Uterus (tissue), 2 donors: Measurements from ENCODE around the gene FSIP1.

Experiments used
- POLR2A ChIP-seq, 2 donors: fragments of 450-650 bp; IDR thresholded peaks; one replicate each; pipeline ENCODE4 v1.6.1; 2016; ENCODE audit warnings: antibody characterized with exemption in 2 of 2, mild to moderate bottlenecking in 1 of 2, moderate library complexity in 1 of 2
- TF ChIP-seq, protein P1 (sequence below), 4 experiments: fragments of 200-600 bp in 2 of 4; fragments of 450-650 bp in 2 of 4; sonication (generic) in 2 of 4; IDR thresholded peaks; one replicate each; pipeline ENCODE4 v1.5.1; 2016 to 2019; ENCODE audit warnings: antibody characterized with exemption in 4 of 4, mild to moderate bottlenecking in 2 of 4, moderate library complexity in 1 of 4

DNA sequence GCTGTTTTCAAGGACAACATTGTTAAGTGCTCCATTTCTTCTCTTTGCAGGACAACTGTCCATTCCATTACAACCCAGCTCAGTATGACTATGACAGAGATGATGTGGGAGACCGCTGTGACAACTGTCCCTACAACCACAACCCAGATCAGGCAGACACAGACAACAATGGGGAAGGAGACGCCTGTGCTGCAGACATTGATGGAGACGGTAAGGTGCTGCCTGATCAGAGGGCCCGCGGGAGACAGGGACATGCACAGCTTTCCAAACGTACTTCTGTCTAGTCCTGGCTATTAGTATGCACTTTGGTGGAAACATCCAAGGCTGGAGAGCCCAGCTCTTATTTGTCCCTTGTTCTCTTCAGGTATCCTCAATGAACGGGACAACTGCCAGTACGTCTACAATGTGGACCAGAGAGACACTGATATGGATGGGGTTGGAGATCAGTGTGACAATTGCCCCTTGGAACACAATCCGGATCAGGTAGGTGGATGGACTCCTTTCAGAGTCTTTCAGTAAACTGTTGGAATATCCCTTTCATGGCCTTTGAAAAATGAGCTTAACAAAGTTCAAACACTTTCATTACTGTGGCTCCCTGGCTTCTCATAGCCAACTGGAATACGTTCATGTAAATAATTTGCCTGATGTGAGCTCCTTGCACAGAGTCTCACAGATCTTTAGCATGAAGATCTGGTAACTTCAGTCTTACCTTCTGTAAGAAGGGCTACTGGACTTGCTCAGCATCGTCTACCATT is 191.3 kb downstream of the FSIP1 start:
- TF ChIP-seq, protein P1, sequence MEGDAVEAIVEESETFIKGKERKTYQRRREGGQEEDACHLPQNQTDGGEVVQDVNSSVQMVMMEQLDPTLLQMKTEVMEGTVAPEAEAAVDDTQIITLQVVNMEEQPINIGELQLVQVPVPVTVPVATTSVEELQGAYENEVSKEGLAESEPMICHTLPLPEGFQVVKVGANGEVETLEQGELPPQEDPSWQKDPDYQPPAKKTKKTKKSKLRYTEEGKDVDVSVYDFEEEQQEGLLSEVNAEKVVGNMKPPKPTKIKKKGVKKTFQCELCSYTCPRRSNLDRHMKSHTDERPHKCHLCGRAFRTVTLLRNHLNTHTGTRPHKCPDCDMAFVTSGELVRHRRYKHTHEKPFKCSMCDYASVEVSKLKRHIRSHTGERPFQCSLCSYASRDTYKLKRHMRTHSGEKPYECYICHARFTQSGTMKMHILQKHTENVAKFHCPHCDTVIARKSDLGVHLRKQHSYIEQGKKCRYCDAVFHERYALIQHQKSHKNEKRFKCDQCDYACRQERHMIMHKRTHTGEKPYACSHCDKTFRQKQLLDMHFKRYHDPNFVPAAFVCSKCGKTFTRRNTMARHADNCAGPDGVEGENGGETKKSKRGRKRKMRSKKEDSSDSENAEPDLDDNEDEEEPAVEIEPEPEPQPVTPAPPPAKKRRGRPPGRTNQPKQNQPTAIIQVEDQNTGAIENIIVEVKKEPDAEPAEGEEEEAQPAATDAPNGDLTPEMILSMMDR (IDR thresholded peaks at IDR 0.05): no peak
- TF ChIP-seq POLR2A (IDR thresholded peaks at IDR 0.05): no peak
